Measurements from ENCODE around the gene ATG7.

DNA sequence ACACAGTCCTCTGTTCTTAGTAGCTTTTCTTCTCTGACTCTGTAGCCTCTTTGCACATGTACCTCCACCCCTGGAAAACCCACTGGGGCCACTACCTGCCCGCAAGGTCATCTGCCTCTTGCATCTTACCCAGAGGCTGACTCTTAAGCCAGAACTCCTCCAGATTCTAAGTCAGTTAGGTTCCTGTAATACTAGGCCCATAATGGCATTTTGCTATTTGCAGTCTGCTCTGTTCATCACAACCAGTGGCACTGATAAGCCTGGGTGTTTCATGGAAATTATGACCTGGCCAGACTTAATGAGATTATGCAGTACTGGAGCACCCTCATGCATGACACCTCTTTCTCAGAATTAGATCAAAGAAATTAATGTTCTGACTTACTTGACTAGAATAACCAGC lies 31.7 kb upstream of the ATG7 start:
- TF ChIP-seq, protein P1, sequence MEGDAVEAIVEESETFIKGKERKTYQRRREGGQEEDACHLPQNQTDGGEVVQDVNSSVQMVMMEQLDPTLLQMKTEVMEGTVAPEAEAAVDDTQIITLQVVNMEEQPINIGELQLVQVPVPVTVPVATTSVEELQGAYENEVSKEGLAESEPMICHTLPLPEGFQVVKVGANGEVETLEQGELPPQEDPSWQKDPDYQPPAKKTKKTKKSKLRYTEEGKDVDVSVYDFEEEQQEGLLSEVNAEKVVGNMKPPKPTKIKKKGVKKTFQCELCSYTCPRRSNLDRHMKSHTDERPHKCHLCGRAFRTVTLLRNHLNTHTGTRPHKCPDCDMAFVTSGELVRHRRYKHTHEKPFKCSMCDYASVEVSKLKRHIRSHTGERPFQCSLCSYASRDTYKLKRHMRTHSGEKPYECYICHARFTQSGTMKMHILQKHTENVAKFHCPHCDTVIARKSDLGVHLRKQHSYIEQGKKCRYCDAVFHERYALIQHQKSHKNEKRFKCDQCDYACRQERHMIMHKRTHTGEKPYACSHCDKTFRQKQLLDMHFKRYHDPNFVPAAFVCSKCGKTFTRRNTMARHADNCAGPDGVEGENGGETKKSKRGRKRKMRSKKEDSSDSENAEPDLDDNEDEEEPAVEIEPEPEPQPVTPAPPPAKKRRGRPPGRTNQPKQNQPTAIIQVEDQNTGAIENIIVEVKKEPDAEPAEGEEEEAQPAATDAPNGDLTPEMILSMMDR (IDR thresholded peaks at IDR 0.05; ENCODE audit: borderline replicate concordance, extremely low read depth, low read length, poor library complexity, severe bottlenecking) = no peak
- TF ChIP-seq EZH2 (IDR thresholded peaks at IDR 0.05; ENCODE audit: borderline replicate concordance, low read depth, low read length, severe bottlenecking) = no peak
